DND-41 (cell line): ENCODE data around the gene ANKRD13A.
"Not testable (repeated sequence)": the region's sequence is repeated elsewhere in the genome, so short reads cannot be mapped to it uniquely, and the experiment has no call there.

ENCODE experiments used
- ATAC-seq: fragments of 200-7000 bp; cut with Tn5 transposase; 3 replicates; pipeline ENCODE4 v1.9.1; 2021; ENCODE audit warnings: low read depth; ENCODE audit not compliant: insufficient read depth
- DNase-seq: peaks from one replicate; pipeline ENCODE4 v3.0.0-alpha.2; 2020
- H2AFZ ChIP-seq: 2 replicates; pipeline ENCODE4 v1.6.0; 2012; ENCODE audit warnings: low read depth, low read length
- H3K27ac ChIP-seq: 2 replicates; pipeline ENCODE4 v1.5.1; 2012; ENCODE audit warnings: low read length, inconsistent platforms
- H3K27me3 ChIP-seq: fragments of 200-600 bp; sonication (generic); 2 replicates; pipeline ENCODE4 v1.6.0; 2012; ENCODE audit warnings: low read length, mild to moderate bottlenecking, inconsistent platforms; ENCODE audit not compliant: insufficient read depth, poor library complexity
- H3K36me3 ChIP-seq: 2 replicates; pipeline ENCODE4 v1.5.1; 2012; ENCODE audit warnings: low read length, inconsistent platforms; ENCODE audit not compliant: insufficient read depth
- H3K4me1 ChIP-seq: 2 replicates; pipeline ENCODE4 v1.5.1; 2012; ENCODE audit warnings: mild to moderate bottlenecking, low read length; ENCODE audit not compliant: insufficient read depth
- H3K4me2 ChIP-seq: 2 replicates; pipeline ENCODE4 v1.6.0; 2012; ENCODE audit warnings: mild to moderate bottlenecking, moderate library complexity, low read length, inconsistent platforms; ENCODE audit not compliant: insufficient read depth
- H3K4me3 ChIP-seq, 2 experiments: fragments of 200-600 bp in 1 of 2; shearing (Covaris generic) in 1 of 2; 2 replicates each; pipeline ENCODE4 v1.5.1; 2012 to 2016; ENCODE audit warnings: inconsistent platforms in 2 of 2, low read length in 2 of 2, mild to moderate bottlenecking in 2 of 2, low read depth in 1 of 2, moderate library complexity in 1 of 2
- H3K79me2 ChIP-seq: 2 replicates; pipeline ENCODE4 v1.6.0; 2012; ENCODE audit warnings: low read length, inconsistent platforms; ENCODE audit not compliant: insufficient read depth
- H3K9ac ChIP-seq: 2 replicates; pipeline ENCODE4 v1.6.0; 2012; ENCODE audit warnings: low read depth, mild to moderate bottlenecking, inconsistent platforms, low read length, moderate library complexity
- H3K9me3 ChIP-seq: 2 replicates; pipeline ENCODE4 v1.5.1; 2012; ENCODE audit warnings: low read length, moderate library complexity, mild to moderate bottlenecking, inconsistent platforms; ENCODE audit not compliant: insufficient read depth, severe bottlenecking
- H4K20me1 ChIP-seq: 2 replicates; pipeline ENCODE4 v1.6.0; 2012; ENCODE audit warnings: low read length; ENCODE audit not compliant: insufficient read depth
- CTCF ChIP-seq: IDR thresholded peaks from 2 replicates; pipeline ENCODE4 v1.5.1; 2012; ENCODE audit warnings: borderline replicate concordance, low read length, moderate library complexity, mild to moderate bottlenecking; ENCODE audit not compliant: poor library complexity, severe bottlenecking; ENCODE audit errors: extremely low read depth
- EZH2 ChIP-seq: IDR thresholded peaks from 3 replicates; pipeline ENCODE4 v1.6.1; 2012; ENCODE audit warnings: borderline replicate concordance, low read depth, mild to moderate bottlenecking, moderate library complexity, low read length, inconsistent platforms; ENCODE audit not compliant: severe bottlenecking

ANKRD13A gene

GRCh38 chr12:110047297-110047940 is 48.2 kb downstream of the ANKRD13A start:
- Histone ChIP-seq H3K4me1 (peaks cover 32% of the 10 kb centered on the region), H3K27ac (peak overlapping the region; percentile 73), H2AFZ (no peak overlapping the region), H3K9ac (peak overlapping the region; percentile 73), H3K4me3 (peak overlapping the region; percentile 90 to 97), H4K20me1 (no peaks in the 10 kb centered on the region), H3K79me2 (peaks cover 38% of the 10 kb centered on the region), H3K27me3 (no peaks in the 10 kb centered on the region), H3K4me2 (peak overlapping the region; percentile 90), H3K9me3 (no peaks in the 10 kb centered on the region), H3K36me3 (peaks cover 5% of the 10 kb centered on the region)
- TF ChIP-seq CTCF, result no peak
- DNase-seq (no peak), ATAC-seq (no peak)

GRCh38 chr12:110048242-110049027 is 49.2 kb downstream of the ANKRD13A start, which contains the start of gene C12orf76:
Gene C12orf76, minus strand, starts transcription at chr12:110048522. Its CDS starts 27 bp downstream, at chr12:110048495.
- Histone ChIP-seq H2AFZ (peak within 1 kb of the TSS; percentile 93), H4K20me1 (no peaks in the 10 kb centered on the region), H3K36me3 (peaks cover 3% of the 10 kb centered on the region; the same call in 1 of the 2 replicates), H3K9me3 (no peaks in the 10 kb centered on the region), H3K9ac (peak within 1 kb of the TSS; percentile 73), H3K4me2 (peak within 1 kb of the TSS; percentile 90), H3K79me2 (peaks cover 35% of the 10 kb centered on the region), H3K4me1 (peaks cover 32% of the 10 kb centered on the region), H3K4me3 (peak within 1 kb of the TSS; percentile 90 to 97), H3K27ac (peak within 1 kb of the TSS; percentile 82), H3K27me3 (no peaks in the 10 kb centered on the region)
- peak; percentile 99 for ATAC-seq
- no peak for TF ChIP-seq EZH2
- peak; percentile 6 for TF ChIP-seq CTCF
- DNase-seq, result peak; percentile 95

GRCh38 chr12:110049034-110049433 is 49.8 kb downstream of the ANKRD13A start:
- DNase-seq, H3K36me3 ChIP-seq, H3K27me3 ChIP-seq, H4K20me1 ChIP-seq, H3K9me3 ChIP-seq, ATAC-seq: not testable (repeated sequence)
- Histone ChIP-seq H3K4me1 (peaks cover 32% of the 10 kb centered on the region), H3K4me3 (peak overlapping the region; percentile 19 to 97; a peak in 3 of 4 replicates), H3K4me2 (peak overlapping the region; percentile 90), H3K79me2 (peaks cover 35% of the 10 kb centered on the region), H3K27ac (peak overlapping the region; percentile 82), H2AFZ (peak overlapping the region; percentile 93), H3K9ac (peak overlapping the region; percentile 73)

GRCh38 chr12:110049666-110050065 is 50.4 kb downstream of the ANKRD13A start:
- Histone ChIP-seq H3K79me2 (peaks cover 35% of the 10 kb centered on the region), H2AFZ (peak overlapping the region; percentile 30), H3K4me1 (peaks cover 32% of the 10 kb centered on the region), H3K4me2 (peak overlapping the region; percentile 90)
- H4K20me1 ChIP-seq, H3K4me3 ChIP-seq, H3K9ac ChIP-seq, H3K27me3 ChIP-seq, H3K27ac ChIP-seq, DNase-seq, ATAC-seq, H3K9me3 ChIP-seq, H3K36me3 ChIP-seq: not testable (repeated sequence)
